H1 (cell line): ENCODE results near the gene DAPK3. TPM values are rescaled to one million over a fixed set of nuclear protein-coding genes. Genes with fewer than 3 reads are reported as not detected.

Experiments
- CTCF ChIA-PET: fragments of 300-600 bp; sonication (Branson Sonifier 250); formaldehyde crosslinking; loops from one replicate; lab custom pipeline; 2021; ENCODE audit not compliant: partially characterized antibody; lab: Charles Lee
- POLR2A ChIA-PET: fragments of 300-600 bp; sonication (Branson Sonifier 250); formaldehyde crosslinking; loops from one replicate; lab custom pipeline; 2021; ENCODE audit warnings: inconsistent platforms; ENCODE audit not compliant: partially characterized antibody; lab: Charles Lee
- DNase-seq, 2 experiments: peaks; one replicate each; pipeline versions ENCODE4 v3.0.0 to v3.0.0-alpha.2; 2010 to 2022; ENCODE audit warnings: low spot score in 2 of 2, low read depth in 1 of 2, mixed read lengths in 1 of 2
- FAIRE-seq: peaks from 2 replicates; lab custom pipeline; 2011; peaks lifted over from hg19 to GRCh38; lab: Jason Lieb, UNC
- H2AFZ ChIP-seq: 2 replicates; pipeline ENCODE4 v1.8.1; 2012; ENCODE audit warnings: low read length, inconsistent platforms
- H2AK5ac ChIP-seq: 2 replicates; pipeline ENCODE4 v1.6.1; 2013; ENCODE audit warnings: low read depth, low read length
- H2BK120ac ChIP-seq: replicated peaks from 2 replicates; pipeline ENCODE3; 2013; ENCODE audit warnings: low read depth, low read length, inconsistent platforms
- H2BK12ac ChIP-seq: 2 replicates; pipeline ENCODE4 v1.6.1; 2013; ENCODE audit warnings: low read depth, low read length
- H2BK15ac ChIP-seq: 2 replicates; pipeline ENCODE4 v1.6.1; 2013; ENCODE audit warnings: low read length
- H2BK20ac ChIP-seq: 2 replicates; pipeline ENCODE4 v1.6.1; 2013; ENCODE audit warnings: low read length
- H2BK5ac ChIP-seq: 2 replicates; pipeline ENCODE4 v1.6.1; 2013; ENCODE audit warnings: low read depth, low read length
- H3K14ac ChIP-seq: 2 replicates; pipeline ENCODE4 v1.6.1; 2013; ENCODE audit warnings: inconsistent platforms; ENCODE audit not compliant: insufficient read length
- H3K18ac ChIP-seq: 2 replicates; pipeline ENCODE4 v1.6.1; 2013; ENCODE audit warnings: low read length; ENCODE audit errors: extremely low read depth
- H3K23ac ChIP-seq: 2 replicates; pipeline ENCODE4 v1.6.1; 2013; ENCODE audit warnings: inconsistent platforms; ENCODE audit not compliant: insufficient read length
- H3K23me2 ChIP-seq: 2 replicates; pipeline ENCODE4 v1.6.1; 2013; ENCODE audit warnings: low read depth, low read length
- H3K27ac ChIP-seq: 2 replicates; pipeline ENCODE4 v1.6.1; 2011; ENCODE audit warnings: low read depth, low read length, inconsistent platforms
- H3K27me3 ChIP-seq, 4 experiments: replicated peaks in 1 of 4; 1 replicate in 1 of 4; 2 replicates in 3 of 4; pipeline versions ENCODE4 v1.6.1 to v1.8.1; 2011 to 2013; ENCODE audit warnings: low read length in 3 of 4, mild to moderate bottlenecking in 3 of 4, inconsistent platforms in 2 of 4, mixed read lengths in 2 of 4, moderate library complexity in 1 of 4; ENCODE audit not compliant: control insufficient read depth in 3 of 4, insufficient read depth in 3 of 4; ENCODE audit errors: extremely low read depth in 1 of 4
- H3K36me3 ChIP-seq, 4 experiments: 2 replicates each; pipeline versions ENCODE4 v1.6.1 to v1.8.1; 2011 to 2013; ENCODE audit warnings: mild to moderate bottlenecking in 4 of 4, low read length in 3 of 4, moderate library complexity in 2 of 4, control low read depth in 1 of 4, inconsistent platforms in 1 of 4; ENCODE audit not compliant: insufficient read depth in 4 of 4, control insufficient read depth in 2 of 4
- H3K4ac ChIP-seq: replicated peaks from 2 replicates; pipeline ENCODE3; 2013; ENCODE audit warnings: low read length, low read depth, mixed read lengths, inconsistent platforms; ENCODE audit not compliant: insufficient read length
- H3K4me1 ChIP-seq, 4 experiments: replicated peaks in 1 of 4; 1 replicate in 1 of 4; 2 replicates in 3 of 4; pipeline versions ENCODE4 v1.6.1 to v1.8.1; 2011 to 2013; ENCODE audit warnings: low read length in 3 of 4, inconsistent platforms in 2 of 4, mixed read lengths in 1 of 4; ENCODE audit not compliant: insufficient read depth in 4 of 4, control insufficient read depth in 3 of 4
- H3K4me2 ChIP-seq, 2 experiments: 2 replicates each; pipeline versions ENCODE4 v1.6.1 to v1.8.1; 2011 to 2013; ENCODE audit warnings: low read depth in 2 of 2, low read length in 2 of 2, control low read depth in 1 of 2, inconsistent platforms in 1 of 2, mild to moderate bottlenecking in 1 of 2; ENCODE audit not compliant: insufficient read depth in 1 of 2
- H3K4me3 ChIP-seq, 4 experiments: fragments of 200-600, 300-600 bp in 1 of 4; sonication (generic), shearing (Covaris generic), sonication (Bioruptor Twin) in 1 of 4; 2 replicates each; pipeline versions ENCODE4 v1.5.1 to v1.8.1; 2011 to 2016; ENCODE audit warnings: low read length in 4 of 4, low read depth in 3 of 4, control low read depth in 2 of 4, inconsistent platforms in 2 of 4, mild to moderate bottlenecking in 2 of 4, mixed read lengths in 1 of 4, moderate library complexity in 1 of 4; ENCODE audit not compliant: insufficient read depth in 2 of 4; ENCODE audit errors: extremely low read depth in 1 of 4
- H3K56ac ChIP-seq: replicated peaks from 2 replicates; pipeline ENCODE3; 2013; ENCODE audit warnings: low read depth, mild to moderate bottlenecking, mixed read lengths, low read length, inconsistent platforms; ENCODE audit not compliant: insufficient read length
- H3K79me1 ChIP-seq: 2 replicates; pipeline ENCODE4 v1.6.1; 2013; ENCODE audit warnings: low read depth, low read length, control low read depth
- H3K79me2 ChIP-seq, 2 experiments: 2 replicates each; pipeline versions ENCODE4 v1.6.1 to v1.8.1; 2012 to 2013; ENCODE audit warnings: low read length in 2 of 2, mild to moderate bottlenecking in 2 of 2, inconsistent platforms in 1 of 2; ENCODE audit not compliant: insufficient read depth in 2 of 2, control insufficient read depth in 1 of 2
- H3K9ac ChIP-seq, 4 experiments: replicated peaks in 1 of 4; 1 replicate in 1 of 4; 2 replicates in 3 of 4; pipeline versions ENCODE4 v1.6.1 to v1.8.1; 2011 to 2013; ENCODE audit warnings: low read depth in 3 of 4, low read length in 3 of 4, control low read depth in 2 of 4, mild to moderate bottlenecking in 2 of 4, moderate library complexity in 2 of 4, inconsistent platforms in 1 of 4; ENCODE audit errors: extremely low read depth in 1 of 4
- H3K9me3 ChIP-seq, 2 experiments: 2 replicates each; pipeline versions ENCODE4 v1.6.1 to v1.8.1; 2012 to 2013; ENCODE audit warnings: mild to moderate bottlenecking in 2 of 2, moderate library complexity in 2 of 2, control low read depth in 1 of 2, inconsistent platforms in 1 of 2, low read depth in 1 of 2, low read length in 1 of 2, mixed read lengths in 1 of 2; ENCODE audit not compliant: insufficient read depth in 2 of 2
- H4K20me1 ChIP-seq, 2 experiments: replicated peaks in 1 of 2; 2 replicates each; pipeline versions ENCODE3 to v1.8.1; 2011 to 2013; ENCODE audit warnings: inconsistent platforms in 2 of 2, low read length in 2 of 2, mild to moderate bottlenecking in 1 of 2; ENCODE audit not compliant: insufficient read depth in 2 of 2, control insufficient read depth in 1 of 2
- H4K5ac ChIP-seq: 2 replicates; pipeline ENCODE4 v1.6.1; 2013; ENCODE audit warnings: low read length, low read depth, mixed read lengths, inconsistent platforms; ENCODE audit not compliant: insufficient read length
- H4K8ac ChIP-seq: 2 replicates; pipeline ENCODE4 v1.8.0; 2013; ENCODE audit warnings: mild to moderate bottlenecking, moderate library complexity, low read length, inconsistent platforms; ENCODE audit not compliant: insufficient read depth; ENCODE audit errors: extremely low read depth
- H4K91ac ChIP-seq: replicated peaks from 2 replicates; pipeline ENCODE3; 2013; ENCODE audit warnings: low read length, mixed read lengths, inconsistent platforms; ENCODE audit not compliant: insufficient read length
- EZH2 ChIP-seq: fragments of 200-600 bp; sonication (generic); IDR thresholded peaks from 2 replicates; pipeline ENCODE4 v1.7.1; 2012; ENCODE audit warnings: low read depth, mild to moderate bottlenecking, moderate library complexity, low read length, inconsistent platforms; ENCODE audit not compliant: severe bottlenecking
- FOSL1 ChIP-seq: IDR thresholded peaks from 2 replicates; pipeline ENCODE4 v1.6.1; 2011; ENCODE audit warnings: mild to moderate bottlenecking, low read depth, low read length, moderate library complexity; ENCODE audit not compliant: insufficient read depth
- HDAC6 ChIP-seq: IDR thresholded peaks from one replicate; pipeline ENCODE4 v1.7.1; 2012; ENCODE audit warnings: low read depth, mild to moderate bottlenecking, inconsistent platforms, low read length, moderate library complexity
- RAD21 ChIP-seq, 2 experiments: IDR thresholded peaks in 1 of 2; conservative IDR thresholded peaks in 1 of 2; 2 replicates each; pipeline ENCODE4 v1.6.1; 2011; ENCODE audit warnings: low read depth in 2 of 2, low read length in 2 of 2, improper control_type of control experiment in 1 of 2, inconsistent platforms in 1 of 2, mild to moderate bottlenecking in 1 of 2, moderate library complexity in 1 of 2
- SIX5 ChIP-seq: IDR thresholded peaks from 2 replicates; pipeline ENCODE4 v1.6.1; 2011; ENCODE audit warnings: mild to moderate bottlenecking, low read depth, low read length
- SP2 ChIP-seq: IDR thresholded peaks from 2 replicates; pipeline ENCODE4 v1.6.1; 2012; ENCODE audit warnings: mild to moderate bottlenecking, low read length, inconsistent platforms
- TEAD4 ChIP-seq: IDR thresholded peaks from 2 replicates; pipeline ENCODE4 v1.6.1; 2012; ENCODE audit warnings: low read depth, low read length, inconsistent platforms, mixed read lengths
- YY1 ChIP-seq: IDR thresholded peaks from 2 replicates; pipeline ENCODE4 v1.6.1; 2011; ENCODE audit warnings: low read depth, mild to moderate bottlenecking, low read length
- ZNF274 ChIP-seq: IDR thresholded peaks from 2 replicates; pipeline ENCODE4 v1.7.0; 2012; ENCODE audit warnings: low read length, borderline replicate concordance; ENCODE audit errors: extremely low read depth
- WGBS, 2 experiments: shearing (Covaris generic) in 1 of 2; methylation state at CpG; one replicate each; pipeline versions ENCODE4 v1.1.6 to v1.1.7; 2013 to 2015; ENCODE audit warnings: low lambda C conversion rate in 2 of 2, mixed read lengths in 2 of 2, inconsistent platforms in 1 of 2, low coverage in 1 of 2, missing lambda C conversion rate in 1 of 2; ENCODE audit not compliant: insufficient replicate concordance in 2 of 2, insufficient coverage in 1 of 2, insufficient read length in 1 of 2; ENCODE audit errors: extremely low coverage in 1 of 2, missing lambda C conversion rate in 1 of 2; 5-methylcytosine and 5-hydroxymethylcytosine counted together
- polyA plus RNA-seq, 7 experiments: library from polyadenylated mRNA; depleted of rRNA in 3 of 7; stranded (reverse) in 5 of 7; unstranded in 2 of 7; fragments of >200 nt in 5 of 7; fragments of 200-250 nt in 2 of 7; gene quantifications; 1 replicate in 5 of 7; 2 replicates in 1 of 7; 4 replicates in 1 of 7; pipeline versions ENCODE4 v1.2.1 to v1.2.3, GENCODE V29; 2011 to 2013; ENCODE audit warnings: missing spikeins in 2 of 7, mixed read lengths in 2 of 7
- total RNA-seq: library from RNA; stranded (reverse); fragmentation: NEBNext Ultra II Directional; extraction: Animal tissue kit (Norgen Biotek cat#: 25700); gene quantifications from 2 replicates; pipeline ENCODE4 v1.2.1, GENCODE V29; 2021
- TF ChIP-seq, protein P1 (sequence below), 3 experiments: IDR thresholded peaks; 1 replicate in 2 of 3; 2 replicates in 1 of 3; pipeline versions ENCODE4 v1.5.1 to v1.6.1; 2011; ENCODE audit warnings: low read length in 3 of 3, mild to moderate bottlenecking in 3 of 3, inconsistent platforms in 2 of 3, low read depth in 1 of 3, moderate library complexity in 1 of 3; ENCODE audit not compliant: insufficient read depth in 1 of 3; ENCODE audit errors: control extremely low read depth in 1 of 3
- TF ChIP-seq, protein P2 (sequence below): IDR thresholded peaks from 2 replicates; pipeline ENCODE4 v1.6.1; 2012; ENCODE audit warnings: inconsistent platforms

DAPK3 gene
- total and polyA plus RNA-seq, 2 of the 8 experiments (the other 6 are each of a cell fraction or from before 2014, with no cell fraction given): 53.2 to 78.1 TPM

DNA sequence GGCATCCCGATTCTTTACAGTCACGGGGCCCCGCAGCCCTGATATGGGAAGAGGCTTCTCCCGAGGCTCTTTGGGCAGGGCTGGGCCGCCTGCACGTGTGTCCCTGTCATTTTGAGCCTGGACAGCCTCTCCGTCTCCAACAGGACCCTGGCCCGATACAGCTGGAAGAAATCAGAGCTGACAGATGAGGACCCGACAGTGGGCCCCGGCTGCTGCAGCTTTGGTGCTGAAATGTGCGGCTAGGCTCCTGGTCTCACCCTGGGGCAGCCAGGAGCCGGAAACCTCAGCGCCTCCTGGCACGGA is 39.9 kb upstream of the DAPK3 start:
- ChIA-PET CTCF (no interaction called here), POLR2A (interaction anchor here (7.2 kb wide), 1 partner anchor 28 kb away, joined by 125 read pairs; the partner anchor contains the start of gene EEF2)
- Histone ChIP-seq H4K8ac (no peak overlapping the region), H2BK20ac (no peak overlapping the region), H3K4me2 (no peak overlapping the region), H3K23ac (no peak overlapping the region), H3K14ac (no peak overlapping the region), H3K4me3 (no peak overlapping the region), H3K27me3 (no peaks in the 10 kb centered on the region), H3K36me3 (peaks cover 0 to 21% (median 7%) of the 10 kb centered on the region in 4 experiments; a peak in 5 of 8 replicates), H3K4me1 (peaks cover 3 to 12% (median 5%) of the 10 kb centered on the region in 4 experiments), H2BK15ac (no peak overlapping the region), H3K9ac (no peak overlapping the region), H3K27ac (no peak overlapping the region), H4K20me1 (peaks cover 30 to 37% of the 10 kb centered on the region in 2 experiments), H2AFZ (no peak overlapping the region), H3K18ac (no peak overlapping the region), H3K23me2 (peaks cover 5% of the 10 kb centered on the region), H4K5ac (no peak overlapping the region), H2BK5ac (no peak overlapping the region), H3K56ac (no peak overlapping the region), H3K79me2 (peaks cover 14 to 59% of the 10 kb centered on the region in 2 experiments), H4K91ac (no peak overlapping the region), H2BK120ac (no peak overlapping the region), H3K79me1 (peaks cover 15% of the 10 kb centered on the region), H2BK12ac (no peak overlapping the region), H3K9me3 (no peaks in the 10 kb centered on the region), H3K4ac (no peak overlapping the region), H2AK5ac (no peak overlapping the region)
- DNase-seq (no peak), FAIRE-seq (no peak)
- 90% methylated on average over 14 of the region's 14 CpGs; no CpG with 5 or more reads in 1 of the 2 experiments for WGBS, 2 experiments
- no peak for TF ChIP-seq SP2
- TF ChIP-seq FOSL1: no peak
- TF ChIP-seq SIX5: no peak
- TF ChIP-seq, protein P1, sequence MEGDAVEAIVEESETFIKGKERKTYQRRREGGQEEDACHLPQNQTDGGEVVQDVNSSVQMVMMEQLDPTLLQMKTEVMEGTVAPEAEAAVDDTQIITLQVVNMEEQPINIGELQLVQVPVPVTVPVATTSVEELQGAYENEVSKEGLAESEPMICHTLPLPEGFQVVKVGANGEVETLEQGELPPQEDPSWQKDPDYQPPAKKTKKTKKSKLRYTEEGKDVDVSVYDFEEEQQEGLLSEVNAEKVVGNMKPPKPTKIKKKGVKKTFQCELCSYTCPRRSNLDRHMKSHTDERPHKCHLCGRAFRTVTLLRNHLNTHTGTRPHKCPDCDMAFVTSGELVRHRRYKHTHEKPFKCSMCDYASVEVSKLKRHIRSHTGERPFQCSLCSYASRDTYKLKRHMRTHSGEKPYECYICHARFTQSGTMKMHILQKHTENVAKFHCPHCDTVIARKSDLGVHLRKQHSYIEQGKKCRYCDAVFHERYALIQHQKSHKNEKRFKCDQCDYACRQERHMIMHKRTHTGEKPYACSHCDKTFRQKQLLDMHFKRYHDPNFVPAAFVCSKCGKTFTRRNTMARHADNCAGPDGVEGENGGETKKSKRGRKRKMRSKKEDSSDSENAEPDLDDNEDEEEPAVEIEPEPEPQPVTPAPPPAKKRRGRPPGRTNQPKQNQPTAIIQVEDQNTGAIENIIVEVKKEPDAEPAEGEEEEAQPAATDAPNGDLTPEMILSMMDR (IDR thresholded peaks at IDR 0.05; ENCODE audit: control extremely low read depth in 1 of 3, insufficient read depth in 1 of 3, low read depth in 1 of 3, low read length in 3 of 3): no peak
- no peak for TF ChIP-seq ZNF274
- no peak for TF ChIP-seq RAD21 (IDR thresholded peaks at IDR 0.05 in 1 of 2, conservative IDR thresholded peaks at IDR 0.05 in 1 of 2; ENCODE audit: low read depth in 2 of 2, low read length in 2 of 2)
- TF ChIP-seq EZH2: no peak
- no peak for TF ChIP-seq TEAD4
- no peak for TF ChIP-seq YY1
- TF ChIP-seq, protein P2, sequence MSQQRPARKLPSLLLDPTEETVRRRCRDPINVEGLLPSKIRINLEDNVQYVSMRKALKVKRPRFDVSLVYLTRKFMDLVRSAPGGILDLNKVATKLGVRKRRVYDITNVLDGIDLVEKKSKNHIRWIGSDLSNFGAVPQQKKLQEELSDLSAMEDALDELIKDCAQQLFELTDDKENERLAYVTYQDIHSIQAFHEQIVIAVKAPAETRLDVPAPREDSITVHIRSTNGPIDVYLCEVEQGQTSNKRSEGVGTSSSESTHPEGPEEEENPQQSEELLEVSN: no peak
- no peak for TF ChIP-seq HDAC6
